HCT116 (cell line): ENCODE data around the gene ISCU. TPM values are rescaled to one million over a fixed set of nuclear protein-coding genes. Genes with fewer than 3 reads are reported as not detected.

Experiments
- ATAC-seq: fragments of 200-7000 bp; cut with Tn5 transposase; 2 replicates; pipeline ENCODE4 v1.9.1; 2020; ENCODE audit warnings: mild to moderate bottlenecking, moderate library complexity
- BruUV-seq: library from RNA; stranded (reverse); fragments of 400-500 nt; replicated peaks from 2 replicates; lab custom pipeline; 2021; lab: Mats Ljungman, UMichigan
- CTCF ChIA-PET: fragments of 300-600 bp; sonication (Branson Sonifier 250); formaldehyde crosslinking; loops from one replicate; lab custom pipeline; 2021; ENCODE audit warnings: antibody characterized with exemption; lab: Charles Lee
- POLR2A ChIA-PET: fragments of 300-600, 350-600 bp; sonication (Branson Sonifier 250); formaldehyde crosslinking; loops from one replicate; lab custom pipeline; 2021; ENCODE audit warnings: antibody characterized with exemption; lab: Charles Lee
- RAD21 ChIA-PET, 2 experiments: fragments of 300-600 bp; sonication (Branson Sonifier 250); formaldehyde crosslinking; loops; one replicate each; lab custom pipeline; 2023; ENCODE audit warnings: low total read pairs in 2 of 2; ENCODE audit not compliant: uncharacterized antibody in 2 of 2, unreplicated experiment in 2 of 2, low non-redundant PET in 1 of 2; lab: Charles Lee
- DNase-seq: peaks from one replicate; pipeline ENCODE4 v3.0.0-alpha.2; 2010; ENCODE audit warnings: low read depth, low spot score
- H2AFZ ChIP-seq: fragments of 200-600 bp; shearing (Covaris generic), sonication (generic); 2 replicates; pipeline ENCODE4 v1.6.1; 2017; ENCODE audit warnings: low read depth, mixed run types, mixed read lengths, antibody characterized with exemption, low read length; ENCODE audit not compliant: poor library complexity, severe bottlenecking
- H3K27ac ChIP-seq: 2 replicates; pipeline ENCODE4 v1.5.1; 2012; ENCODE audit warnings: low read depth, low read length
- H3K27me3 ChIP-seq: fragments of 200-600 bp; sonication (generic); 2 replicates; pipeline ENCODE4 v1.6.1; 2016; ENCODE audit warnings: mixed run types, low read length, mixed read lengths; ENCODE audit not compliant: insufficient read depth
- H3K36me3 ChIP-seq, 2 experiments: fragments of 200-500 bp in 1 of 2; fragments of 200-600 bp in 1 of 2; sonication (Bioruptor generic) in 1 of 2; sonication (generic) in 1 of 2; 2 replicates each; pipeline versions ENCODE4 v1.5.1 to v1.6.1; 2014 to 2016; ENCODE audit warnings: low read length in 2 of 2, inconsistent platforms in 1 of 2, mixed read lengths in 1 of 2, mixed run types in 1 of 2; ENCODE audit not compliant: insufficient read depth in 2 of 2, control insufficient read depth in 1 of 2
- H3K4me1 ChIP-seq, 2 experiments: fragments of 200-600 bp in 1 of 2; sonication (generic) in 1 of 2; 2 replicates each; pipeline versions ENCODE4 v1.5.1 to v1.6.1; 2012 to 2017; ENCODE audit warnings: low read length in 2 of 2, inconsistent platforms in 1 of 2, mild to moderate bottlenecking in 1 of 2, mixed read lengths in 1 of 2, mixed run types in 1 of 2, moderate library complexity in 1 of 2; ENCODE audit not compliant: insufficient read depth in 2 of 2, control insufficient read depth in 1 of 2
- H3K4me2 ChIP-seq: fragments of 200-600 bp; sonication (generic); 2 replicates; pipeline ENCODE4 v1.6.1; 2017; ENCODE audit warnings: mixed run types, low read length, mixed read lengths
- H3K4me3 ChIP-seq, 2 experiments: fragments of 200-600 bp in 1 of 2; sonication (generic) in 1 of 2; replicated peaks in 1 of 2; 2 replicates each; pipeline ENCODE4 v1.5.1; 2011 to 2016; ENCODE audit warnings: low read length in 2 of 2, control low read depth in 1 of 2, low read depth in 1 of 2, mild to moderate bottlenecking in 1 of 2, mixed read lengths in 1 of 2, mixed run types in 1 of 2
- H3K79me2 ChIP-seq: fragments of 200-600 bp; sonication (generic); 2 replicates; pipeline ENCODE4 v1.6.1; 2017; ENCODE audit warnings: mild to moderate bottlenecking, mixed run types, low read length, moderate library complexity, mixed read lengths; ENCODE audit not compliant: insufficient read depth
- H3K9ac ChIP-seq: fragments of 200-600 bp; sonication (generic); 2 replicates; pipeline ENCODE4 v1.6.1; 2016; ENCODE audit warnings: low read length, mixed read lengths
- H3K9me2 ChIP-seq: fragments of 200-600 bp; sonication (generic), shearing (Covaris generic); 2 replicates; pipeline ENCODE4 v1.6.1; 2017; ENCODE audit warnings: mixed run types, mild to moderate bottlenecking, moderate library complexity; ENCODE audit not compliant: insufficient read depth
- H3K9me3 ChIP-seq, 2 experiments: fragments of 200-500 bp in 1 of 2; fragments of 200-600 bp in 1 of 2; sonication (Bioruptor generic) in 1 of 2; sonication (generic) in 1 of 2; 2 replicates each; pipeline ENCODE4 v1.6.1; 2014 to 2017; ENCODE audit warnings: low read length in 2 of 2, mixed read lengths in 2 of 2, inconsistent platforms in 1 of 2, low read depth in 1 of 2, mild to moderate bottlenecking in 1 of 2, mixed run types in 1 of 2, moderate library complexity in 1 of 2; ENCODE audit not compliant: control insufficient read depth in 1 of 2, insufficient read depth in 1 of 2
- H4K20me1 ChIP-seq: fragments of 200-600 bp; sonication (generic), shearing (Covaris generic); 2 replicates; pipeline ENCODE4 v1.6.1; 2017; ENCODE audit warnings: mixed run types, mild to moderate bottlenecking, moderate library complexity; ENCODE audit not compliant: insufficient read depth
- CBX3 ChIP-seq: IDR thresholded peaks from 2 replicates; pipeline ENCODE4 v1.6.1; 2012; ENCODE audit warnings: low read depth
- EGR1 ChIP-seq: IDR thresholded peaks from 2 replicates; pipeline ENCODE4 v1.6.1; 2012; ENCODE audit warnings: low read depth
- EZH2 ChIP-seq: fragments of 200-600 bp; sonication (generic); IDR thresholded peaks from 2 replicates; pipeline ENCODE4 v1.6.1; 2017; ENCODE audit warnings: antibody characterized with exemption, mixed run types
- EZH2phosphoT487 ChIP-seq: fragments of 200-600 bp; IDR thresholded peaks from 2 replicates; pipeline ENCODE4 v1.6.1; 2018; ENCODE audit warnings: antibody characterized with exemption, borderline replicate concordance
- FOSL1 ChIP-seq: IDR thresholded peaks from 2 replicates; pipeline ENCODE4 v1.6.1; 2012; ENCODE audit warnings: low read depth
- JUND ChIP-seq: IDR thresholded peaks from 2 replicates; pipeline ENCODE4 v1.6.1; 2012
- POLR2A ChIP-seq: IDR thresholded peaks from 2 replicates; pipeline ENCODE4 v1.7.0; 2011; ENCODE audit warnings: borderline replicate concordance; ENCODE audit not compliant: insufficient read depth, insufficient read length; ENCODE audit errors: extremely low read depth
- POLR2AphosphoS5 ChIP-seq: IDR thresholded peaks from 2 replicates; pipeline ENCODE4 v1.6.1; 2011; ENCODE audit warnings: mild to moderate bottlenecking, low read depth, low read length, moderate library complexity
- RAD21 ChIP-seq: IDR thresholded peaks from 2 replicates; pipeline ENCODE4 v1.6.1; 2012; ENCODE audit warnings: low read depth, mild to moderate bottlenecking
- SIN3A ChIP-seq: IDR thresholded peaks from 2 replicates; pipeline ENCODE4 v1.6.1; 2012; ENCODE audit warnings: low read depth
- SRF ChIP-seq: IDR thresholded peaks from 2 replicates; pipeline ENCODE4 v1.6.1; 2012; ENCODE audit warnings: low read depth
- TCF7L2 ChIP-seq: IDR thresholded peaks from 2 replicates; pipeline ENCODE4 v1.7.0; 2011; ENCODE audit warnings: borderline replicate concordance, inconsistent platforms; ENCODE audit not compliant: insufficient read depth, insufficient read length; ENCODE audit errors: extremely low read depth
- YY1 ChIP-seq: IDR thresholded peaks from 2 replicates; pipeline ENCODE4 v1.6.1; 2011; ENCODE audit warnings: low read length, low read depth, moderate library complexity, mild to moderate bottlenecking; ENCODE audit not compliant: insufficient replicate concordance; ENCODE audit errors: extremely low read depth
- ZNF274 ChIP-seq: fragments of 200-500 bp; sonication (Bioruptor generic); IDR thresholded peaks from 2 replicates; pipeline ENCODE4 v1.6.1; 2014; ENCODE audit warnings: mild to moderate bottlenecking, low read depth, low read length, inconsistent platforms
- intact Hi-C: fragments of 100-400 bp; cut with micrococcal nuclease; formaldehyde crosslinking; loops from 2 replicates; pipeline ENCODE4 v1.10.0; 2022
- total RNA-seq: library from RNA; stranded (reverse); gene quantifications from one replicate; pipeline ENCODE4 v1.2.1, GENCODE V29; 2021; ENCODE audit not compliant: unreplicated experiment
- TF ChIP-seq, protein P1 (sequence below): IDR thresholded peaks from 2 replicates; pipeline ENCODE4 v1.6.1; 2012; ENCODE audit warnings: low read depth
- TF ChIP-seq, protein P2 (sequence below): IDR thresholded peaks from 2 replicates; pipeline ENCODE4 v1.6.1; 2012
- TF ChIP-seq, protein P3 (sequence below): IDR thresholded peaks from 2 replicates; pipeline ENCODE4 v1.6.1; 2012

The ISCU gene
- total RNA-seq, 1 experiment from 2014 or later = 89.6 TPM

DNA sequence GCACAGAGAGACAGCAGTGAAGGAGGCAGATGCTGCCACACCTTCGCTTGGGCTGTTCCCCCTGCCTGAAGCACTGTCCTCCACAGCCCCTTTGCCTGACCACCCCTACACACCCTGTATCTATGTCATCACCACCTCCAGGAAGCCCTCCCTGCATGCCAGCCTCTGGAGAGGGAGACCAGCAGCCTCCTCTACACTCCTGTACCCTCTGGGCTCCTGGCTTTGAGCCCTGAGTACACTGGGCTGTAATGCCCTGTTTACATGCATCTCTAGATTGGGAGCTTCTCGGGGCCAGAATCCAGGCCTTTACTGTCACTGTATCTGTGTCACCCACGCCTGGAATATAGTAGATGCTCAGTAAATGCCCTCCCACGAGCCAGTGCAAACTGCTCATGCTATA is 41.3 kb downstream of the ISCU start:
- Histone ChIP-seq H3K9me3 (no peaks in the 10 kb centered on the region), H3K4me1 (peaks cover 0 to 7% of the 10 kb centered on the region in 2 experiments; a peak in 1 of 4 replicates), H4K20me1 (no peaks in the 10 kb centered on the region), H3K4me2 (no peak overlapping the region), H3K36me3 (no peaks in the 10 kb centered on the region), H3K27me3 (no peaks in the 10 kb centered on the region), H2AFZ (no peak overlapping the region), H3K4me3 (no peak overlapping the region), H3K27ac (no peak overlapping the region), H3K79me2 (no peaks in the 10 kb centered on the region), H3K9me2 (no peaks in the 10 kb centered on the region), H3K9ac (no peak overlapping the region)
- POLR2A ChIA-PET = no interaction called here
- BruUV-seq = no TSS peak
- DNase-seq (no peak), ATAC-seq (no peak)
- RAD21 ChIA-PET = no interaction called here
- intact Hi-C loops = no loop called here
- TF ChIP-seq POLR2A = no peak
- CTCF ChIA-PET = no interaction called here

DNA sequence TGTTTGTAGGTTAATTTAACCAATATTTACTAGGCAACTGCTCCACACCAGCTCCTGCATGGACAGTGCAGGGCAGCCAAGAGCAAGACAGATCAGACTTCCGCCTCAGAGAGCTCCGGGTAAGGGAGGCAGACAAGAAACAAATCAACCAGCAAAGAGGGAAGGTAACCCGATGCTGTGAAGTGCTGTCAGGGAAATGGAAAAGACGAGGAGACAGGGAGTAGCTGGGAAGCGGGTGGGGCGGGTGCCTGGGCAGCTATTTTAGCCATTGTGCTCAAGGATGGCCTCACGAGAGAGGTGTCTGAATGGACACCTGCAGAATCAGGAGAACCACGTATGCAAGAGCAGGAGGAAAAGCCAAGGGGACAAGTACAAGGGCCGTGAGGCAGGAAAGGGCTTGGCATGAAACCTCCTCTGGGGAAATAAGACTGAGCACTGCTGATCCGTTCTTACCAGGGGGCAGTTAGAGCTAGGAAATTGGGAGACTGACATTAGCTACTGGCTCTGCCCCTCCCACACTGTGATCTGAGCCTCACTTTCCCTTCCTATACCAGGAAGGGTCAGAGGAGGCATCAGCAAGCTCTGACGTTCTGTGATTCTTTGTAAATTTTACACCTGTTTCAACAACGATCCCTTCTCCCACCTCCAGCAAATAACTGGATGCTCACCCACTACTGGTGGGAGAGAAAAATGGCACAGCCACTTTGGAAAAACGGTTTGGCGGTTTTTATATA is 42.0 kb downstream of the ISCU start:
- no peak overlapping the region for H3K4me3 ChIP-seq
- ATAC-seq = no peak
- H3K4me2 ChIP-seq = no peak overlapping the region
- BruUV-seq = no TSS peak
- H3K27me3 ChIP-seq = no peaks in the 10 kb centered on the region
- no peak overlapping the region for H3K9ac ChIP-seq
- TF ChIP-seq CBX3 (no peak), FOSL1 (no peak), JUND (no peak), YY1 (no peak), EZH2 (no peak), SRF (no peak), EGR1 (no peak), RAD21 (no peak), POLR2AphosphoS5 (no peak), SIN3A (no peak), EZH2phosphoT487 (no peak), ZNF274 (no peak), TCF7L2 (no peak)
- TF ChIP-seq, protein P1, sequence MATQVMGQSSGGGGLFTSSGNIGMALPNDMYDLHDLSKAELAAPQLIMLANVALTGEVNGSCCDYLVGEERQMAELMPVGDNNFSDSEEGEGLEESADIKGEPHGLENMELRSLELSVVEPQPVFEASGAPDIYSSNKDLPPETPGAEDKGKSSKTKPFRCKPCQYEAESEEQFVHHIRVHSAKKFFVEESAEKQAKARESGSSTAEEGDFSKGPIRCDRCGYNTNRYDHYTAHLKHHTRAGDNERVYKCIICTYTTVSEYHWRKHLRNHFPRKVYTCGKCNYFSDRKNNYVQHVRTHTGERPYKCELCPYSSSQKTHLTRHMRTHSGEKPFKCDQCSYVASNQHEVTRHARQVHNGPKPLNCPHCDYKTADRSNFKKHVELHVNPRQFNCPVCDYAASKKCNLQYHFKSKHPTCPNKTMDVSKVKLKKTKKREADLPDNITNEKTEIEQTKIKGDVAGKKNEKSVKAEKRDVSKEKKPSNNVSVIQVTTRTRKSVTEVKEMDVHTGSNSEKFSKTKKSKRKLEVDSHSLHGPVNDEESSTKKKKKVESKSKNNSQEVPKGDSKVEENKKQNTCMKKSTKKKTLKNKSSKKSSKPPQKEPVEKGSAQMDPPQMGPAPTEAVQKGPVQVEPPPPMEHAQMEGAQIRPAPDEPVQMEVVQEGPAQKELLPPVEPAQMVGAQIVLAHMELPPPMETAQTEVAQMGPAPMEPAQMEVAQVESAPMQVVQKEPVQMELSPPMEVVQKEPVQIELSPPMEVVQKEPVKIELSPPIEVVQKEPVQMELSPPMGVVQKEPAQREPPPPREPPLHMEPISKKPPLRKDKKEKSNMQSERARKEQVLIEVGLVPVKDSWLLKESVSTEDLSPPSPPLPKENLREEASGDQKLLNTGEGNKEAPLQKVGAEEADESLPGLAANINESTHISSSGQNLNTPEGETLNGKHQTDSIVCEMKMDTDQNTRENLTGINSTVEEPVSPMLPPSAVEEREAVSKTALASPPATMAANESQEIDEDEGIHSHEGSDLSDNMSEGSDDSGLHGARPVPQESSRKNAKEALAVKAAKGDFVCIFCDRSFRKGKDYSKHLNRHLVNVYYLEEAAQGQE = no peak
- TF ChIP-seq, protein P2, sequence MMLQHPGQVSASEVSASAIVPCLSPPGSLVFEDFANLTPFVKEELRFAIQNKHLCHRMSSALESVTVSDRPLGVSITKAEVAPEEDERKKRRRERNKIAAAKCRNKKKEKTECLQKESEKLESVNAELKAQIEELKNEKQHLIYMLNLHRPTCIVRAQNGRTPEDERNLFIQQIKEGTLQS = no peak
- TF ChIP-seq, protein P3, sequence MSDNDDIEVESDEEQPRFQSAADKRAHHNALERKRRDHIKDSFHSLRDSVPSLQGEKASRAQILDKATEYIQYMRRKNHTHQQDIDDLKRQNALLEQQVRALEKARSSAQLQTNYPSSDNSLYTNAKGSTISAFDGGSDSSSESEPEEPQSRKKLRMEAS = no peak
- TF ChIP-seq, all 23 proteins: peak for 0
- ChIA-PET POLR2A (no interaction called here), RAD21 (no interaction called here), CTCF (no interaction called here)
- no peak overlapping the region for H2AFZ ChIP-seq
- no peaks in the 10 kb centered on the region for H3K9me2 ChIP-seq
- no peaks in the 10 kb centered on the region for H3K79me2 ChIP-seq
- H3K36me3 ChIP-seq = no peaks in the 10 kb centered on the region
- intact Hi-C loops = no loop called here
- no peaks in the 10 kb centered on the region for H4K20me1 ChIP-seq
- no peaks in the 10 kb centered on the region for H3K9me3 ChIP-seq
- H3K27ac ChIP-seq = no peak overlapping the region
- H3K4me1 ChIP-seq = peaks cover 0 to 7% of the 10 kb centered on the region in 2 experiments; a peak in 1 of 4 replicates
- no peak for DNase-seq
